NCI-H2029 treated with DMSO at 0.1 percent for 48 hours (cell line): ENCODE measurements around the gene TMEM151A.
A peak's percentile ranks its signal among the peaks of the same experiment; 100 is the strongest.

Experiments used
- DNase-seq: peaks from one replicate; lab custom pipeline; 2025; lab: John Stamatoyannopoulos, UW

TMEM151A gene

DNA sequence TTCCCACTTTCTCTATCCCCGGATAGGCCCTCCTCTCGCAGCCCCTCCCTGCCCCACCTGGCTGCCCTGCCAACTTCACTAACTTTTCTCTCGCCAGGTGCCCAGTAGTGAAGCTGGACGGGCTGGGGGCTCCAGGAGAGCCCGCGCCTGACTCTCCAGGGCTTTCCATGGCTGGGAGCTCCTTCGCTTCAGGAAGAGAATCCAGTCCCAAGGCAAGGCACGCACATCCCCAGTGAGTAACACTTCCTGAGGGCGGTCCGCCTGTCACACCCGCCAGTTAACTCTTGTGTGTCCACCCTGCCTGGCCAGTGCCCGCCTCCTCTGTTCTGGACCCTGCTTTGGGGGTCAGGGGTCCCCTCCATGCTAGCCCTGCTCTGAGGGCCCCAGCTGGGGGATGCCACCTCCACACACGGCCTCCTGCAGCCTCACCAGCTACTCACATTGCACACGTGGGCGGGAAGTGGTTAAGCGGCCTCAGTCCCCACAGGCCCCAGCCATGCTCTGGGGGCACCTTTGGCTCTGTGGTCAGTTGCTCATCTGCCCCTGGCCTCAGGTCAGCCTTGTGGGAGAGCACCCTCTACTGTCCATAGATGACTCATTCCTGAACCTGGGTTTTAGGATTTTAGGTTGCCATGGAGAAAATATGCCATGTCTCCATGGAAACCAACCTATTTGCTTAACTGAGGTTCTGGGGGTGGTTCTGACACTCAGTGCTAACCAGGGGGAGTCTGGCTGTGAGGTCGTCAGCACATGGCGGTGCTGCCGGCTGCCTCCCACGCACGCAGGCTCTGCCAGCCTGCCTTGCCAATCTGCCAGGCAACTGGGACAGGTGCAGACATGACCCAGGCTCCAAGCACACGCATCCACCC is 44.8 kb downstream of the TMEM151A start, which contains the start of gene RIN1:
Gene RIN1 (minus strand): TSS at position 201 of the 869 bp plus-strand sequence. CDS start 32 bp downstream, at position 169.
- DNase-seq: no peak

GRCh38 chr11:66337103-66337899 is 45.6 kb downstream of the TMEM151A start:
- DNase-seq: no peak

DNA sequence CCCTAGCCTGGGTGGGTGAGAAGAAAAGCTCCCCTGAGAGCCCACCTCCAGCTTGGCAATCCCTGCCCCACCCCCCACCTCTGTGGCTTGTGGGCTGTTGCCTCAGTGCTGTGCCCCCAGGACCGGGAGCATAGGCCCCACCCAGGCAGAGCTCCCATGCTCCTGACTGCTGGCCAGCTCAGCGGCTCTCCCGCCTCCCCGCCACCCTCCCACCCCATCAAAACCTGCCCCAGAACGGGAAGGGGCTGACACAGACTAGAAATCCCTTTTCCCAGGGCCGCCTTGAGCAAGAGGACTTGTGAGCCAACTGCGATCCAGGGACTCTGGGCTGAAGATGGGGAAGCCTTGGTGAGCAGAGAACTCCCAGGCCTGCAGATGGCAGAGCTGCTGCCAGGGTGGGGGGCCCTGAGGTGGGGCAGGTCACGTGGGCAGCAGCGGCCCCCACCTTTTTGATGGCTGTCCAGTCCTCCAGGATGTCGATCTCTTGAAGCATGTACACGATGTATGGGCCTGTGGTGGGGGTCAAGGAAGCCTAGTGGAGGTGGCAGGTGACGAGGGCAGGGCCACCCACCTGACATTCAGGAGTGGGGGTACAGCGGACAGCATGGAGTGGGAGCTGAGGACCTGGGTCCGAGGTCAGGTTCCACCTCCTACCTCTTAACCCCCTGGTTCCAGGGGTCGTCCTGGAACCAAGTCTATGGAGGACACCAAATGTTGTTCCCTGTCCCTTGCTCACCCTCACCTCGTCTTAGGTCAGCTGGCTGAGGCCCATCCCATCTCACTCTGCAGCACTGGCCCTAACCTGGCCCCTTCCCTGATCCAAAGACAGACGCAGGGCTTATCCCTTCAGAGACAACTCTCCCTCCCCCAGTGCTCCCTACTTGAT is 46.8 kb downstream of the TMEM151A start:
- no peak for DNase-seq

- DNase-seq: no peak
These were observed 47.5 kb downstream of the TMEM151A start for GRCh38 chr11:66339162-66339675.

- DNase-seq: no peak
These were observed 48.2 kb downstream of the TMEM151A start for GRCh38 chr11:66339686-66340483.

GRCh38 chr11:66340596-66341501 is 49.2 kb downstream of the TMEM151A start:
- DNase-seq: no peak

DNA sequence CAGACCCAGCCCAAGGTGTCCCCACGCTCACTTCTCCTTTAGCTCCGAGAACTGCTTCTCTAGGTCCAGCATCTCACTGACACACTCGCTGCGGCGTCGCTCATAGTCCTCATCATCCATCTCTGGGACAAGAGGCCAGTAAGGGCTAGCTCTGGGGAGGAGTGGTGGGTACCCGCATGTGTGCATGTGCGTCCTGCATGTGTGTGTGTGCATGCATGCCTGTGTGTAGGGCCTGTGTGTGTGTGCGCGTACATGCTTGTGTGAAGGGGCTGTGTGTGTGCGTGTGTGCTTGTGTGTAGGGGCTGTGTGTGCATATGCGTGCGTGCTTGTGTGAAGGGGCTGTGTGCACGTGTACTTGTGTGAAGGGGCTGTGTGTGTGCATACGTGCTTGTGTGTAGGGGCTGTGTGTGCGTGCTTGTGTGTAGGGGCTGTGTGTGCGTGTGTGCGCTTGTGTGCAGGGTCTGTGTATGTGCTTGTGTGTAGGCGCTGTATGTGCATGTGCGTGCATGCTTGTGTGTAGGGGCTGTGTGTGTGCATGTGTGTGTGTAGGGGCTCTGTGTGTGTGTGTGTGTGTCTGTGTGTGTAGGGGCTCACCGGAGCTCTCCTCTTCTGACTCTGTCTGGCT is 49.9 kb downstream of the TMEM151A start:
- DNase-seq: no peak

DNA sequence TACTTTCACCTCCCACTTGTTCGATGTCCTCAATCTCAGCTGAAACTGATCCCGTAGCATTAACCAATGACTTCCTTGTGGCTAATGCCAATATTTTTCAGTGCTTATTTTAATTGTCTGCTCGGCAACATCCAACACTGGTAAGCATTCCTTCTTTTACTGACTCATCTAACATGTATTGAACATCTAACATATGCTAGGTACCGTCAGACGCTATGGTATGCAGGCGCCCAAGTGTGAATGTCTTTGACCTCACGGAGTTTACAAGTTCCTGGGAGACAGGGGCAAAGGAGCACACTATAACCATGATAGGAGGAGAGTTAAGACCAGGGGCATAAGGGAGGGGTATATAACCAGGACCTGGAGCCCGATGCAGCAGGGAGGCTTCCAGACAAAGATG is 51.5 kb downstream of the TMEM151A start:
- DNase-seq: no peak

- DNase-seq: peak; percentile 40
These were observed 53.0 kb downstream of the TMEM151A start, which contains the start of gene BRMS1 for GRCh38 chr11:66344550-66345315. Gene BRMS1 (minus strand): TSS chr11:66345104. CDS start chr11:66342234, 2,870 bp downstream.

- no peak for DNase-seq
These were observed 53.6 kb downstream of the TMEM151A start for GRCh38 chr11:66345316-66345649.
